ENCODE measurements around the gene TYW1B.
"Not testable (repeated sequence)": the region's sequence is repeated elsewhere in the genome, so short reads cannot be mapped to it uniquely, and the experiment has no call there.

The TYW1B gene

DNA sequence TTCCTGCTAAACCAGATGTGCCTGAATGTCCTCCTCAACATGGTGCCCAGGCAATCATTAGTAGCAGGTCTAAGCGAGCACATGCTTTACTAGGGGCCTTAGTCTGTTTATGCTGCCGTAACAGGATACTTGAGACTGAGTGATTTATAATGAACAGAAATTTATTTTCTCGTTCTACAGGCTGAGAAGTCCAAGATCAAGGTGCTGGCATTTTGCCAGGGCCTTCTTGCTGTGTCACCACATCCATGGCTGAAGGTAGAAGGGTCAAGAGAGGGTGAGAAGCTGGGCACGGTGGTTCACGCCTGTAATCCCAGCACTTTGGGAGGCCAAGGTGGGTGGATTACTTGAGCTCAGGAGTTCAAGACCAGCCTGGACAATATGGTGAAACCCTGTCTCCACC, 273.6 kb downstream of the TYW1B start:
- DNase-seq (ENCODE audit: low spot score) = not testable (repeated sequence)

DNA sequence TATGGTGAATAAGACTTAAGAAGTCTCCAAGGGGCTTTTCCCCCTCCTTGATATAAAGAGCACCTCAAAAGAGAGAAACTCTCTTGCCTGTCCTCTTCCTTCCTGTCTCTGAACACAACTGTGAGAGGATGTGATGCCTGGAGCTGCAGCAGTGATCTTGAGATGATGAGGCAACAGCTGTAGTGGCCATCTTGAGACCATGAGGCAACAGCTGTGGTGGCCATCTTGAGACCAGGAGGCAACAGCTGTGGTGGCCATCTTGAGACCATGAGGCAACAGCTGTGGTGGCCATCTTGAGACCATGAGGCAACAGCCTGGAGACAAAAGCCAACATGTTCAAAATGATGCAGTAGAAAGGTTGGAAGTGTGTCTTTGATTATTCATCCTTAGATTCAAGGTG, 277.5 kb downstream of the TYW1B start:
- not testable (repeated sequence) for DNase-seq (ENCODE audit: low spot score)

DNA sequence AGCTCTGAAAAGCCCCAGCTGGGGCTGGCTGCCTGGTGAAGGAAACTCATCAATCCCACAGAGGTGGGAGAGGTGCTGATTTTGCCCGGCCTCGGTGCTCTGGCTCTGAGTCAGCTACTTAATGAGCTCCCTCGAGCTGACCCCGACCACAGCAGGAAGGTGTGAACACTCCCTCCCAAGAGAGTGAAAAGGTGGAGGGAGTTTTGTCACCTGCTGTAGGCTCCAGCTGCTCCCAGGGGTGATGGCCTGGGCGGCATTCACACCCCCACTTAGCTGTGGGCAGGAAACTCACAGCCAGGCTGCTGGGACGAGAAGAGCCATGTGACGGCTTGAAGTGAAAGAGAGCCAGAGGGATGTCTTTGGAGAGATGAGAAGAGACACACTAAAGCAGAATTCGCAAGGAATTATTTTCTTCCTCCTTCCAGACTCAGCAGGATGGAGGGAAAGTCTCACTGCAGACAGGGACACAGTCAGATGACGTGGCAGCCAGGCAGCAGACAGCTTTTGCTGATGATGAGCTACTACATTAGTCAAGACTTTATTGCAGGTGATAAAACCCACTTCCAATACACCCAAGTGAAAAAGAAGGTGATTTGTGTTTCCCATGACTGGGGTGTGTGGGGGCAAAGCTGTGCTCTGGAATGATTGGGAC, 281.3 kb downstream of the TYW1B start:
- not testable (repeated sequence) for DNase-seq (ENCODE audit: low spot score)

DNA sequence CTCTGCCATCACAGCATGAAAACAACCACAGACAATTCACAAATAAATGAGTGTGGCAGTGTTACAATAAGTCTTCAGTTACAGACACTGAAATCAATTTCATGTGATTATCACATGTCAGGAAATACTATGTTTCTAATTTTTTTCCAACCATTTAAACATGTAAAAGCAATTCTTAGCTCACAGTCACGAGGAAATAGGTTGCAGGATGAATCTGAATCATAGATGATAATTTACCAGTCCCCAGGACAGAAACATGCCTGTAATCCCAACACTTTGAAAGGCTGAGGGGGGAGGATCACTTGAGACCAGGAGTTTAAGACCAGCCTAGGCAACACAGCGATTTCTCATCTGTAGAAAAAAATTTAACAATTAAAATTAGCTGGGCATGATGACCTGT, 283.5 kb downstream of the TYW1B start:
- not testable (repeated sequence) for DNase-seq (ENCODE audit: low spot score)

DNA sequence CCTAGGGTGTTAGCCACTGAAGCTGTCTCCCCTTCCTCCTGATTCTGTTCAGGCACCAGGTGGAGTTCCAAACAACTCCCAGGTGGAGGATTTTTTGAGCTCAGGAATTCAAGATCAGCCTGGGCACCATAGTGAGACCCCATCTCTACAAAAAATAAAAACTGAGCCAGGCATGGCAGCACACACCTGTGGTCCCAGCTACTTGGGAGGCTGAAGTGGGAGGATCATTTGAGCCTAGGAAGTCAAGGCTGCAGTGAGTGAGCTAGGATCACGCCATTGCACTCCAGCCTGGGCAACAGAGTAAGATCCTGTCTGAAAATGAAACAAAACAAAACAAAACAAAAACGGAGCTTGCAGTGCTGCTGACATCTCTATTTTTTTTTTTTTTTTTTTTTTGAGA, 287.1 kb downstream of the TYW1B start:
- DNase-seq (ENCODE audit: low spot score) = no peak

DNA sequence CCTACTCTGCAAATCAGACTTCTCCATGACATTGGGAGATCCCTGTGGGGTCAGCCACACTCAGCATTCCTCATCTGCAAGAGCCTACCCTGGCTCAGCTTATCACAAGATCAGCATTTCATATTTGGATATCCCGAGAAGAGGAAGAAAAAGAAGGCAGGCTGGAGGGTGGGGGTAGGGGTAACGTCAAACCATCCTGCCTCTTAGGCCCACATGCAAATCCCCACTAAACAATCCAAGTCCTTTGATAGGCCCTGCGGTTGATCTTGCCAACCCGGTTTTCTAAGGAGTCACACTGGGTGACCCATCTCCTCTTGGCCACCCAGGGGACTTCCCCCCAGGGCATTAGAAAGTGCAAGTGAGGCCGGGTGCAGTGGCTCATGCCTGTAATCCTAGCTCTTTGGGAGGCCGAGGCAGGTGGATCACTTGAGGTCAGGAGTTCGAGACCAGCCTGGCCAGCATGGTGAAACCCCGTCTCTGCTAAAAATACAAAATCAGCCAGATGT, 287.8 kb downstream of the TYW1B start:
- DNase-seq (ENCODE audit: low spot score) = no peak

DNA sequence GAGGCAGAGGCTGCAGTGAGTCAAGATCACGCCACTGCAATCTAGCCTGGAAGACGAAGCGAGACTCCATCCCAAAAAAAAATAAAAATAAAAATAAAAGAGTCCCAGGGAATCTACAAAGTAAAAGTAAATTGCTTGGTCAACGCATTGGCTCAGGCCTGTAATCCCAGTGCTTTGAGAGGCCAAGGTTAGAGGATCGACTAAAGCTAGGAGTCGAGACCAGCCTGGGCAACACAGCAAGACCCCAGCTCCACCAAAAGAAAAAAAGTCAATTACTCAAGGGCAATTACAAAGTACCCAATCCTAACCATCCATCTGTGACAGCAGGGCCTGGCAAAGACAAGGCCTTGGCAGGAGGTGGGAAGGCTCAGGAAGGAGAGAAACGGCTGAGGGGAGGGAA, 288.3 kb downstream of the TYW1B start:
- no peak for DNase-seq (ENCODE audit: low spot score)

DNA sequence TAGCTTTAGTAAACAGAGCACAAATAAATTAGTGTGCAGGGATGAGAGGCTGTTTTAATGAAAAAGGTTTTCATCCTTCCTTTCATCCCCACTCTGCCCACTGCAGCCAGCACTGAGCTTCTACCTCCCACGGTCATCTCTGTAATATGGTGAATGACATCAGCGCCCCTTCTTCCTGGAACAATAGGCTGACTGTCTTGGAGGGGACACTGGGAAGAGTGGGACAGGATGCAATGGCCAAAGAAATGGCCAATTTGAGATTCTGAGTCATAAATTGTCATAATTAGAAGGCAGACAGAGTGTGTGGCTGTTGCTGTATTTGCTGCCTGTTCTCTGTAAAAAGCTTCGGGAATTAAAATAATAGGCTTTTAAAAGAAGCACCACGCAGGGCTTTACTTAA, 289.1 kb downstream of the TYW1B start:
- no peak for DNase-seq (ENCODE audit: low spot score)

DNA sequence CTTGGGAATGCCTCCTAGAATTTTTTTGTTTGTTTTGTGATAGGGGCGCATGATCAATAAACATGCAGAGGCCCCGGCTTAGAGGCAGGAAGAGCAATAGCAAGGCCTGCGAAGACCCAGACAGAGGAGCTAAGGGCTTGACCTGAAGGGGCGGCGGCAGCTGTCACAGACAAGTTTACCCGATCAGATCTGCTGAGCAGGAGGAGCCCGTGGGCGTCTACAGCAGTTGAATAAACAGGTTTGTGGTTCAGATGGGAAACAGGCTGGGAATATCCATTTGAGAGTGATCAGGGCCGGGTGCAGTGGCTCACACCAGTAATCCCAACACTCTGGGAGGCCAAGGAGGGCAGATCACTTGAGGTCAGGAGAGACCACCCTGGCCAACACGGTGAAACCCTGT, 289.9 kb downstream of the TYW1B start:
- DNase-seq (ENCODE audit: low spot score) = no peak

DNA sequence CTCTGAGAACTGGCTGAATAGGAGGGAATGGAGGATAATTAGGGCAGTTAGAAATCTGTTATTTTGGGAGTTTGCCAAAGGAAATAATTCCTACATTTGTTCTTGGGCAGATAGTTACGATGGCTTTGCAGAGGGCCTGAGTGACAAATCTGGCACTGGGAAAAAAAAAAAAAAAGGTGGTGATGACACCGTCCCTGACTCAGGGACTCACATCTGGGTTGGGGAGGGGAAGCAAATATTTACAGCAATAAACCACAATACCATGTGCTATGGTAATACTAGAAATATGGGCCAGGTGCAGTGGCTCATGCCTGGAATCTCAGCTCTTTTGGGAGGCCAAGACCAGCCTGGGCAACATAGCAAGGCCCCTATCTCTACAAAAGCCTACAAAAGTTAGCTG, 292.0 kb downstream of the TYW1B start:
- not testable (repeated sequence) for DNase-seq (ENCODE audit: low spot score)

DNA sequence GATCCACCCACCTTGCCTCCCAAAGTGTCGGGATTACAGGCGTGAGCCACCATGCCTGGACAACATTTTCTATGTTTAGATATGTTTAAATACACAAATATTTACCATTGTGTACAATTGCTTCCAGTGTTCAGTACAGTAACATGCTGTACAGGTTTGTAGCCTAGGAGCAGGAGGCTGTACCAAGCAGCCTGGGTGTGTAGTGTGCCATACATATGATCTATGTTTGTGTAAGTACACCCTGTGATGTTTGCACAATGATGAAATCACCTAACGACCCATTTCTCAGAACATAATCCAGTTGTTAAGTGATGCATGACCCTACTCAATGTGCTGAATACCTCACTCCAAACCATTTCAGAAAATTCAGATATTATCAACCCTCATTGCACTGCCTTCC, 297.0 kb downstream of the TYW1B start:
- not testable (repeated sequence) for DNase-seq (ENCODE audit: low spot score)
